Hepatocyte (in vitro differentiated cells): Measurements from ENCODE around the gene NUCB1. TPM values are rescaled to one million over a fixed set of nuclear protein-coding genes. Genes with fewer than 3 reads are reported as not detected.

Experiments
- DNase-seq: peaks from one replicate; pipeline ENCODE4 v3.0.0-alpha.2; 2016; ENCODE audit warnings: low spot score
- H2AFZ ChIP-seq: fragments of 200-600 bp; sonication (generic); 2 replicates; pipeline ENCODE4 v1.6.0; 2016; ENCODE audit warnings: antibody characterized with exemption, mild to moderate bottlenecking
- H3K27ac ChIP-seq: fragments of 200-600 bp; sonication (generic); 2 replicates; pipeline ENCODE4 v1.5.1; 2016; ENCODE audit warnings: mild to moderate bottlenecking
- H3K27me3 ChIP-seq: fragments of 200-600 bp; sonication (generic); 2 replicates; pipeline ENCODE4 v1.6.1; 2016
- H3K36me3 ChIP-seq: fragments of 200-600 bp; sonication (generic); replicated peaks from 2 replicates; pipeline ENCODE4 v1.5.1; 2016; ENCODE audit warnings: low read depth; ENCODE audit not compliant: insufficient read depth
- H3K4me1 ChIP-seq: fragments of 200-600 bp; sonication (generic); 2 replicates; pipeline ENCODE4 v1.5.1; 2016; ENCODE audit warnings: mild to moderate bottlenecking, moderate library complexity; ENCODE audit not compliant: insufficient read depth
- H3K4me2 ChIP-seq: fragments of 200-600 bp; sonication (generic); 2 replicates; pipeline ENCODE4 v1.6.0; 2016
- H3K4me3 ChIP-seq: fragments of 200-600 bp; sonication (generic); 2 replicates; pipeline ENCODE4 v1.5.1; 2016; ENCODE audit warnings: mild to moderate bottlenecking
- H3K79me2 ChIP-seq: fragments of 200-600 bp; sonication (generic); 2 replicates; pipeline ENCODE4 v1.6.0; 2017; ENCODE audit warnings: mild to moderate bottlenecking
- H3K9me2 ChIP-seq: fragments of 200-600 bp; sonication (generic); replicated peaks from 2 replicates; pipeline ENCODE4 v1.6.0; 2017; ENCODE audit warnings: mild to moderate bottlenecking; ENCODE audit not compliant: insufficient read depth
- H3K9me3 ChIP-seq: fragments of 200-600 bp; sonication (generic); 2 replicates; pipeline ENCODE4 v1.5.1; 2016; ENCODE audit warnings: low read depth, mild to moderate bottlenecking
- H4K20me1 ChIP-seq: fragments of 200-600 bp; sonication (generic); 2 replicates; pipeline ENCODE4 v1.6.0; 2016; ENCODE audit warnings: mild to moderate bottlenecking; ENCODE audit not compliant: insufficient read depth, poor library complexity, severe bottlenecking
- CTCF ChIP-seq: fragments of 200-600 bp; sonication (generic); IDR thresholded peaks from 2 replicates; pipeline ENCODE4 v1.5.1; 2016; ENCODE audit warnings: antibody characterized with exemption, mild to moderate bottlenecking; ENCODE audit not compliant: poor library complexity
- EZH2 ChIP-seq: fragments of 200-600 bp; sonication (generic); IDR thresholded peaks from 2 replicates; pipeline ENCODE4 v1.6.1; 2016; ENCODE audit warnings: antibody characterized with exemption, mild to moderate bottlenecking, borderline replicate concordance
- EZH2phosphoT487 ChIP-seq: fragments of 200-600 bp; sonication (generic); IDR thresholded peaks from one replicate; pipeline ENCODE4 v1.6.1; 2018; ENCODE audit warnings: antibody characterized with exemption, mild to moderate bottlenecking, low read depth, moderate library complexity; ENCODE audit not compliant: unreplicated experiment, severe bottlenecking
- WGBS: methylation state at CpG from one replicate; pipeline ENCODE4 v1.1.6; 2016; ENCODE audit warnings: low lambda C conversion rate; ENCODE audit errors: missing lambda C conversion rate; 5-methylcytosine and 5-hydroxymethylcytosine counted together
- polyA plus RNA-seq: library from polyadenylated mRNA; unstranded; fragments of >200 nt; fragmentation: Nextera tagmentation; extraction: Ambion mirVana; gene quantifications from 2 replicates; pipeline ENCODE4 v1.2.1, GENCODE V29; 2016
- total RNA-seq: library from RNA; depleted of rRNA; stranded (reverse); fragments of >200 nt; gene quantifications from 2 replicates; pipeline ENCODE4 v1.2.3, GENCODE V29; 2014

The NUCB1 gene
- total RNA-seq: 233 and 283 TPM in 2 replicates
- polyA plus RNA-seq: 332 and 339 TPM in 2 replicates

DNA sequence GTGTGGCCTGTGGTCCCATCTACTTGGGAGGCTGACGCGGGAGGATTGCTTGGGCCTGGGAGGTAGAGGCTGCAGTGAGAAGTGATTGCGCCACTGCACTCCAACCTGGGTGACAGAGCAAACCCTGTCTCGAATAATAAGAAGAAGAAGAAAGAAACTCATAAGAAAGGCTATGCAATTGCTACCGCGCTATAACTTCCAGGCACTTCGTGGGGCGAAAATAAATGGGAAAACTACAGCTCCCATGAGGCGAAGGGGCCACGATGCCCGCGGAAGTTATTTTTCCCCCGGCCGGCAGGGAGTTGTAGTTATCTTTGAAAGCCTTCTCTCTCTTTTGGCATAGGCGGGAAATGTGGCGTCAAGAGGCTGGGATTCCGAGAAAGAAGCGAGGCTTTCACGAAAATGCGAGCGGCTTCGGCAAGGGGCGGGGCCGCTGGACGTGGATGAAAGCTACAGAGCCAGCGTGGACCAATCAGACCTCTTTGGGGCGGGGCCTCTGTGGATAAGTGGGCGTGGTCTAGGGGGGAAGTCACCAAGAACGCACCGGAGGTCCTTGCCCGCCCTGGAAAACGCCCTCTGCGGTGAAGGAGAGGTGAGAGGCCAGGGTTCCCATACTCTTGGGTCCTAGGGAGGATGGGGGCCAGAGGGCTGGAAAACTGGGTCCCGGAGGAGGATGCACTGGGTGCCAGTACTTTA is at the start of gene NUCB1:
TSS of gene NUCB1 (plus strand) at position 532 of the 696 bp plus-strand sequence. CDS start 485 bp downstream, outside the sequence.
- WGBS: 7% methylated on average over 34 of the region's 34 CpGs
- Histone ChIP-seq H3K4me1 (peaks cover 13% of the 10 kb centered on the region), H2AFZ (peak within 1 kb of the TSS; percentile 65)

DNA sequence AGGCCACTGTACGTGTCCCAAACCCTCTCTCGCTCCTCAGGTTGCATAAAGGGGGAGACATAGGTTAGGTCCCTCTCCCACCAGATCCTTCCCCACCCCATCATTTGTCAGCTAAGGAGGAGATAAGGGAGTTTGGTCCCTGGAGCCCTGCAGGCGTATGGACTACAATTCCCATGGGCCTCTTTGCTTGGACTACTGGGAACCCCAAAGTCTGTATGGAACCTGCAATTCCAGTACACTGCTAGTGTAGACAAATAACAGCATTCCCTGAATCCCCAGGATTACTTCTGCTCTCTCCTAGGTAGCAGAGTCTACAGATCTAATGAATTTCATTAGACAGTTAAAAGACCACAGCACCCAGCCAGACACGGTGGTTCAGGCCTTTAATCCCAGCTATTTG is 47.8 kb upstream of the NUCB1 start:
- TF ChIP-seq CTCF: no peak
- TF ChIP-seq EZH2phosphoT487: no peak
- TF ChIP-seq EZH2: no peak
- H2AFZ ChIP-seq: no peak overlapping the region
- H3K79me2 ChIP-seq: no peaks in the 10 kb centered on the region
- no peaks in the 10 kb centered on the region for H3K36me3 ChIP-seq
- H3K27me3 ChIP-seq: no peaks in the 10 kb centered on the region
- no peak overlapping the region for H3K4me3 ChIP-seq
- H3K4me1 ChIP-seq: no peaks in the 10 kb centered on the region
- 84% methylated on average over 4 of the region's 4 CpGs for whole genome bisulfite sequencing
- H3K27ac ChIP-seq: no peak overlapping the region
- H3K4me2 ChIP-seq: no peak overlapping the region
- no peak for DNase-seq
- no peaks in the 10 kb centered on the region for H4K20me1 ChIP-seq
- no peaks in the 10 kb centered on the region for H3K9me3 ChIP-seq
- no peaks in the 10 kb centered on the region for H3K9me2 ChIP-seq

More for the DNA sequence above, at the start of gene NUCB1:
- Histone ChIP-seq H3K27ac (peak within 1 kb of the TSS; percentile 66), H3K4me2 (peak within 1 kb of the TSS; percentile 94), H3K36me3 (no peaks in the 10 kb centered on the region), H4K20me1 (no peaks in the 10 kb centered on the region), H3K79me2 (peaks cover 29% of the 10 kb centered on the region), H3K9me3 (no peaks in the 10 kb centered on the region), H3K9me2 (no peaks in the 10 kb centered on the region), H3K27me3 (no peaks in the 10 kb centered on the region), H3K4me3 (peak within 1 kb of the TSS; percentile 54)
- peak; percentile 99 for DNase-seq
- TF ChIP-seq CTCF (peak; percentile 19), EZH2 (no peak)

DNA sequence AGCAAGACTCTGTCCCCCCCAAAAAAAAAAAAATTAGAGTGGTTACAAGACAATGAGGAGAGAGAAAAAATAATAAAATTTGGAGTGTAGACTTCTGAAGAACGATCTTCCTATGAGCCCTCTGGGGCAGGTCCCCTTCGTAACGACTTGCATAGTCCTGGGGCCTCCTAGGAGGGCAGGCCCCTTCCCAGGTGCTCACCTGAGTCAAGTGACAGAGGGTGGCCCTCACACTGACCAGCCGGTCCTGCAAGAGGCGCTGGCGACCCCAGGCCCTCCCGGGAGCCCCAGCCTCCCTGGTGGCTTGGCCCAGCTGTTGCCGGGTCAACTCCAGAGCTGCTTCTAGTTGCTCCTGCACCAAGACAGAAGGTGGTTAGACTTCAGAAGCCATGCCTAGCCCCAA is 46.6 kb upstream of the NUCB1 start:
- no peaks in the 10 kb centered on the region for H3K36me3 ChIP-seq
- H3K4me3 ChIP-seq: no peak overlapping the region
- WGBS: 95% methylated on average over 8 of the region's 8 CpGs

More for the DNA sequence above, 46.6 kb upstream of the NUCB1 start:
- no peaks in the 10 kb centered on the region for H3K9me2 ChIP-seq
- no peak for DNase-seq
- no peak overlapping the region for H2AFZ ChIP-seq
- H4K20me1 ChIP-seq: no peaks in the 10 kb centered on the region
- H3K4me2 ChIP-seq: no peak overlapping the region
- H3K9me3 ChIP-seq: no peaks in the 10 kb centered on the region
- H3K27me3 ChIP-seq: no peaks in the 10 kb centered on the region
- TF ChIP-seq CTCF (no peak), EZH2 (no peak)
- no peaks in the 10 kb centered on the region for H3K79me2 ChIP-seq
- H3K4me1 ChIP-seq: no peaks in the 10 kb centered on the region
- no peak overlapping the region for H3K27ac ChIP-seq
